ENCODE data around the gene TARDBP.
"Not testable (repeated sequence)": the region's sequence is repeated elsewhere in the genome, so short reads cannot be mapped to it uniquely, and the experiment has no call there.

The TARDBP gene

GRCh38 chr1:11042995-11043874, 30.8 kb downstream of the TARDBP start:
- DNase-seq (ENCODE audit: low read depth in 3 of 3) = no peak

- DNase-seq (ENCODE audit: low read depth in 3 of 3) = no peak
Measured at GRCh38 chr1:11044086-11044848, 31.8 kb downstream of the TARDBP start.

GRCh38 chr1:11044849-11045427, 32.5 kb downstream of the TARDBP start:
- DNase-seq (ENCODE audit: low read depth in 3 of 3) = no peak

GRCh38 chr1:11045428-11046269, 33.2 kb downstream of the TARDBP start:
- DNase-seq (ENCODE audit: low read depth in 3 of 3) = no peak

- DNase-seq (ENCODE audit: low read depth in 3 of 3) = no peak
Measured at GRCh38 chr1:11046270-11046566, 33.8 kb downstream of the TARDBP start.

- DNase-seq (ENCODE audit: low read depth in 3 of 3) = no peak
Measured at GRCh38 chr1:11046625-11047365, 34.3 kb downstream of the TARDBP start, which contains the start of gene MASP2. Gene MASP2, minus strand, starts transcription at chr1:11047239. Its CDS starts 32 bp downstream, at chr1:11047207.

- not testable (repeated sequence) for DNase-seq (ENCODE audit: low read depth in 3 of 3)
Measured at GRCh38 chr1:11051121-11051520, 38.7 kb downstream of the TARDBP start.

- no peak for DNase-seq (ENCODE audit: low read depth in 3 of 3)
Measured at GRCh38 chr1:11051781-11052511, 39.5 kb downstream of the TARDBP start.

GRCh38 chr1:11052839-11053757, 40.6 kb downstream of the TARDBP start:
- DNase-seq (ENCODE audit: low read depth in 3 of 3) = no peak

GRCh38 chr1:11053758-11054137, 41.3 kb downstream of the TARDBP start:
- no peak for DNase-seq (ENCODE audit: low read depth in 3 of 3)

GRCh38 chr1:11054181-11054580, 41.7 kb downstream of the TARDBP start:
- DNase-seq (ENCODE audit: low read depth in 3 of 3) = no peak

GRCh38 chr1:11054666-11055065, 42.2 kb downstream of the TARDBP start:
- DNase-seq (ENCODE audit: low read depth in 3 of 3) = no peak

- DNase-seq (ENCODE audit: low read depth in 3 of 3) = no peak
Measured at GRCh38 chr1:11055676-11056075, 43.2 kb downstream of the TARDBP start.

GRCh38 chr1:11056504-11056903, 44.0 kb downstream of the TARDBP start:
- DNase-seq (ENCODE audit: low read depth in 3 of 3) = no peak

GRCh38 chr1:11057477-11057876, 45.0 kb downstream of the TARDBP start:
- no peak for DNase-seq (ENCODE audit: low read depth in 3 of 3)

- DNase-seq (ENCODE audit: low read depth in 3 of 3) = no peak
Measured at GRCh38 chr1:11058026-11058425, 45.6 kb downstream of the TARDBP start.

GRCh38 chr1:11058595-11059154, 46.2 kb downstream of the TARDBP start:
- no peak for DNase-seq (ENCODE audit: low read depth in 3 of 3)

- no peak for DNase-seq (ENCODE audit: low read depth in 3 of 3)
Measured at GRCh38 chr1:11059155-11059967, 46.9 kb downstream of the TARDBP start.
